ENCODE measurements around the gene MROH2A.

Gene MROH2A

DNA sequence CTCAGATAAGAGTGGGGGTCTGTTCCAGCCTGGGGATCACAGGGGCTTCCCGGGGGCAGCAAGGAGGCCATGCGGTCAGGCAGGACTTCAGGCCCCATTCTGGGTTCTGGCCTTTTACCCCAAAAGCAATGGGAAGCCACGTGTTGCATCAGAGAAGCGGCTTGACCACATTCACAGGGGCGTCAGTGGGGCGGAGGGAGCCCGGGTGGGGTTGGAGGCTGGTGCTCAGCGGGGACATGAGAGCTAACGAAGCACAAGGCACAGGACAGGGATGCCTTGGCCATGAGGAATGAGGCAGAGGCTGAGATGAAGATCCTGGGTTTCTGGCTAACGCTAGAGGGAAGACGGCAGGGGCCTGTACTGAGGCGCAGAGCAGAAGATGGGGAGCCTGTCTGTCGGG is 70.1 kb downstream of the MROH2A start:
- no peak for ATAC-seq
- TF ChIP-seq, protein P1, sequence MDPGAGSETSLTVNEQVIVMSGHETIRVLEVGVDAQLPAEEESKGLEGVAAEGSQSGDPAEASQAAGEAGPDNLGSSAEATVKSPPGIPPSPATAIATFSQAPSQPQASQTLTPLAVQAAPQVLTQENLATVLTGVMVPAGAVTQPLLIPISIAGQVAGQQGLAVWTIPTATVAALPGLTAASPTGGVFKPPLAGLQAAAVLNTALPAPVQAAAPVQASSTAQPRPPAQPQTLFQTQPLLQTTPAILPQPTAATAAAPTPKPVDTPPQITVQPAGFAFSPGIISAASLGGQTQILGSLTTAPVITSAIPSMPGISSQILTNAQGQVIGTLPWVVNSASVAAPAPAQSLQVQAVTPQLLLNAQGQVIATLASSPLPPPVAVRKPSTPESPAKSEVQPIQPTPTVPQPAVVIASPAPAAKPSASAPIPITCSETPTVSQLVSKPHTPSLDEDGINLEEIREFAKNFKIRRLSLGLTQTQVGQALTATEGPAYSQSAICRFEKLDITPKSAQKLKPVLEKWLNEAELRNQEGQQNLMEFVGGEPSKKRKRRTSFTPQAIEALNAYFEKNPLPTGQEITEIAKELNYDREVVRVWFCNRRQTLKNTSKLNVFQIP (CRISPR knock-in tag; IDR thresholded peaks at IDR 0.05; ENCODE audit: borderline replicate concordance, low read depth) = no peak
- TF ChIP-seq, protein P2, sequence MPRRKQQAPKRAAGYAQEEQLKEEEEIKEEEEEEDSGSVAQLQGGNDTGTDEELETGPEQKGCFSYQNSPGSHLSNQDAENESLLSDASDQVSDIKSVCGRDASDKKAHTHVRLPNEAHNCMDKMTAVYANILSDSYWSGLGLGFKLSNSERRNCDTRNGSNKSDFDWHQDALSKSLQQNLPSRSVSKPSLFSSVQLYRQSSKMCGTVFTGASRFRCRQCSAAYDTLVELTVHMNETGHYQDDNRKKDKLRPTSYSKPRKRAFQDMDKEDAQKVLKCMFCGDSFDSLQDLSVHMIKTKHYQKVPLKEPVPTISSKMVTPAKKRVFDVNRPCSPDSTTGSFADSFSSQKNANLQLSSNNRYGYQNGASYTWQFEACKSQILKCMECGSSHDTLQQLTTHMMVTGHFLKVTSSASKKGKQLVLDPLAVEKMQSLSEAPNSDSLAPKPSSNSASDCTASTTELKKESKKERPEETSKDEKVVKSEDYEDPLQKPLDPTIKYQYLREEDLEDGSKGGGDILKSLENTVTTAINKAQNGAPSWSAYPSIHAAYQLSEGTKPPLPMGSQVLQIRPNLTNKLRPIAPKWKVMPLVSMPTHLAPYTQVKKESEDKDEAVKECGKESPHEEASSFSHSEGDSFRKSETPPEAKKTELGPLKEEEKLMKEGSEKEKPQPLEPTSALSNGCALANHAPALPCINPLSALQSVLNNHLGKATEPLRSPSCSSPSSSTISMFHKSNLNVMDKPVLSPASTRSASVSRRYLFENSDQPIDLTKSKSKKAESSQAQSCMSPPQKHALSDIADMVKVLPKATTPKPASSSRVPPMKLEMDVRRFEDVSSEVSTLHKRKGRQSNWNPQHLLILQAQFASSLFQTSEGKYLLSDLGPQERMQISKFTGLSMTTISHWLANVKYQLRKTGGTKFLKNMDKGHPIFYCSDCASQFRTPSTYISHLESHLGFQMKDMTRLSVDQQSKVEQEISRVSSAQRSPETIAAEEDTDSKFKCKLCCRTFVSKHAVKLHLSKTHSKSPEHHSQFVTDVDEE (CRISPR knock-in tag; IDR thresholded peaks at IDR 0.05) = no peak
- TF ChIP-seq ZNF70 (CRISPR knock-in tag; IDR thresholded peaks at IDR 0.05) = no peak
- TF ChIP-seq ZNF8 (CRISPR knock-in tag; IDR thresholded peaks at IDR 0.05) = no peak
- no peak for TF ChIP-seq SNAI2 (CRISPR knock-in tag; IDR thresholded peaks at IDR 0.05)
- no peak for TF ChIP-seq ISL1 (CRISPR knock-in tag; IDR thresholded peaks at IDR 0.05)
- no peak for TF ChIP-seq CSDC2 (CRISPR knock-in tag; IDR thresholded peaks at IDR 0.05)
- TF ChIP-seq, protein P3, sequence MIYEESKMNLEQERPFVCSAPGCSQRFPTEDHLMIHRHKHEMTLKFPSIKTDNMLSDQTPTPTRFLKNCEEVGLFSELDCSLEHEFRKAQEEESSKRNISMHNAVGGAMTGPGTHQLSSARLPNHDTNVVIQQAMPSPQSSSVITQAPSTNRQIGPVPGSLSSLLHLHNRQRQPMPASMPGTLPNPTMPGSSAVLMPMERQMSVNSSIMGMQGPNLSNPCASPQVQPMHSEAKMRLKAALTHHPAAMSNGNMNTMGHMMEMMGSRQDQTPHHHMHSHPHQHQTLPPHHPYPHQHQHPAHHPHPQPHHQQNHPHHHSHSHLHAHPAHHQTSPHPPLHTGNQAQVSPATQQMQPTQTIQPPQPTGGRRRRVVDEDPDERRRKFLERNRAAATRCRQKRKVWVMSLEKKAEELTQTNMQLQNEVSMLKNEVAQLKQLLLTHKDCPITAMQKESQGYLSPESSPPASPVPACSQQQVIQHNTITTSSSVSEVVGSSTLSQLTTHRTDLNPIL (CRISPR knock-in tag; IDR thresholded peaks at IDR 0.05; ENCODE audit: low read depth) = no peak
- TF ChIP-seq ESRRG (CRISPR knock-in tag; IDR thresholded peaks at IDR 0.05) = no peak
- TF ChIP-seq ZC3H10 (CRISPR knock-in tag; IDR thresholded peaks at IDR 0.05) = no peak

DNA sequence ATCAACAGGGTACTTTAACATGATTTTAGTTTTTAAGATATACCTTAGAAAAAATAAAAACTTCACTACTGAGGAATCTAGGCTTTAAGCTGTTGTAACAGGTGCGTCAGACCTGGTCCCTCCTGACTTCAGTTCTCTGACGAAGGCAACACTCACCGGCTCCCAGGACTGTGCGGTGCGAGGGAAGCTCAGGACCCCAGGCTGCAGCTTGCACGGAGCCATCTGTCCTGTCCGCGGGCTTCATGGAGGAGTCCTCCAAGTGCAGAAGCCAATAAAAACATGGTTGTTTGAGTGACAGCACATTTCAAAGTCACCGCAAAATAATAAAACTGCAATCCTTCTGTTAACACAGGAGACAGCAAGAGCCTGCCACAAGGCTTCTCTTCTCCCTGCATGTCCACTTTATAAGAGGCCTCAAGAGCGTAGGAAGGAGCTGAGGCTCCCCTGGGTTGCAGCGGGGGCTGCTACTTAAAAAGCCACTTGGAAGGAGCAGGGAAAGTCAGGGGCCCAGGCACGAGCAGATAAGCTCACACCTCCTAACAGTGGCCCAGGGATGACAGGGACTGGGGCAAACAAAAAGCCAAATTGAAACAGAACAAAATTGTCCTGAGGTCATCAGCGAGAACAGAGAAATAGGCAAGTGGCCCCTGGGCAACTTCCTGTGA is 71.6 kb downstream of the MROH2A start:
- TF ChIP-seq CSDC2 (CRISPR knock-in tag; IDR thresholded peaks at IDR 0.05) = no peak
- no peak for TF ChIP-seq ZNF565 (CRISPR knock-in tag; conservative IDR thresholded peaks at IDR 0.05; ENCODE audit: low read depth)
- no peak for TF ChIP-seq ZNF8 (CRISPR knock-in tag; IDR thresholded peaks at IDR 0.05)
- no peak for TF ChIP-seq BACH2 (CRISPR knock-in tag; IDR thresholded peaks at IDR 0.05; ENCODE audit: borderline replicate concordance)
- no peak for TF ChIP-seq ARNTL (CRISPR knock-in tag; IDR thresholded peaks at IDR 0.05; ENCODE audit: borderline replicate concordance, low read depth)
- TF ChIP-seq ZFP30 (CRISPR knock-in tag; IDR thresholded peaks at IDR 0.05) = no peak
- no peak for TF ChIP-seq PPARA (CRISPR knock-in tag; IDR thresholded peaks at IDR 0.05; ENCODE audit: borderline replicate concordance)
- TF ChIP-seq TOX (CRISPR knock-in tag; IDR thresholded peaks at IDR 0.05; ENCODE audit: borderline replicate concordance) = no peak
- TF ChIP-seq, protein P4, sequence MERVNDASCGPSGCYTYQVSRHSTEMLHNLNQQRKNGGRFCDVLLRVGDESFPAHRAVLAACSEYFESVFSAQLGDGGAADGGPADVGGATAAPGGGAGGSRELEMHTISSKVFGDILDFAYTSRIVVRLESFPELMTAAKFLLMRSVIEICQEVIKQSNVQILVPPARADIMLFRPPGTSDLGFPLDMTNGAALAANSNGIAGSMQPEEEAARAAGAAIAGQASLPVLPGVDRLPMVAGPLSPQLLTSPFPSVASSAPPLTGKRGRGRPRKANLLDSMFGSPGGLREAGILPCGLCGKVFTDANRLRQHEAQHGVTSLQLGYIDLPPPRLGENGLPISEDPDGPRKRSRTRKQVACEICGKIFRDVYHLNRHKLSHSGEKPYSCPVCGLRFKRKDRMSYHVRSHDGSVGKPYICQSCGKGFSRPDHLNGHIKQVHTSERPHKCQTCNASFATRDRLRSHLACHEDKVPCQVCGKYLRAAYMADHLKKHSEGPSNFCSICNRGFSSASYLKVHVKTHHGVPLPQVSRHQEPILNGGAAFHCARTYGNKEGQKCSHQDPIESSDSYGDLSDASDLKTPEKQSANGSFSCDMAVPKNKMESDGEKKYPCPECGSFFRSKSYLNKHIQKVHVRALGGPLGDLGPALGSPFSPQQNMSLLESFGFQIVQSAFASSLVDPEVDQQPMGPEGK (CRISPR knock-in tag; IDR thresholded peaks at IDR 0.05; ENCODE audit: borderline replicate concordance) = no peak
- TF ChIP-seq OSR1 (CRISPR knock-in tag; IDR thresholded peaks at IDR 0.05) = no peak
- no peak for TF ChIP-seq ZNF70 (CRISPR knock-in tag; IDR thresholded peaks at IDR 0.05)
- TF ChIP-seq RARB (CRISPR knock-in tag; IDR thresholded peaks at IDR 0.05) = no peak
- TF ChIP-seq ESRRG (CRISPR knock-in tag; IDR thresholded peaks at IDR 0.05) = no peak
- TF ChIP-seq, protein P3 (CRISPR knock-in tag; IDR thresholded peaks at IDR 0.05; ENCODE audit: low read depth) = no peak
- no peak for TF ChIP-seq ZFP3 (CRISPR knock-in tag; IDR thresholded peaks at IDR 0.05)
- no peak for TF ChIP-seq SNAI2 (CRISPR knock-in tag; IDR thresholded peaks at IDR 0.05)
- TF ChIP-seq, protein P2 (CRISPR knock-in tag; IDR thresholded peaks at IDR 0.05) = no peak
- TF ChIP-seq GLIS3 (CRISPR knock-in tag; IDR thresholded peaks at IDR 0.05) = no peak
- TF ChIP-seq, protein P1 (CRISPR knock-in tag; IDR thresholded peaks at IDR 0.05; ENCODE audit: borderline replicate concordance, low read depth) = no peak
- TF ChIP-seq, protein P5, sequence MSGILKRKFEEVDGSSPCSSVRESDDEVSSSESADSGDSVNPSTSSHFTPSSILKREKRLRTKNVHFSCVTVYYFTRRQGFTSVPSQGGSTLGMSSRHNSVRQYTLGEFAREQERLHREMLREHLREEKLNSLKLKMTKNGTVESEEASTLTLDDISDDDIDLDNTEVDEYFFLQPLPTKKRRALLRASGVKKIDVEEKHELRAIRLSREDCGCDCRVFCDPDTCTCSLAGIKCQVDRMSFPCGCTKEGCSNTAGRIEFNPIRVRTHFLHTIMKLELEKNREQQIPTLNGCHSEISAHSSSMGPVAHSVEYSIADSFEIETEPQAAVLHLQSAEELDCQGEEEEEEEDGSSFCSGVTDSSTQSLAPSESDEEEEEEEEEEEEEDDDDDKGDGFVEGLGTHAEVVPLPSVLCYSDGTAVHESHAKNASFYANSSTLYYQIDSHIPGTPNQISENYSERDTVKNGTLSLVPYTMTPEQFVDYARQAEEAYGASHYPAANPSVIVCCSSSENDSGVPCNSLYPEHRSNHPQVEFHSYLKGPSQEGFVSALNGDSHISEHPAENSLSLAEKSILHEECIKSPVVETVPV (CRISPR knock-in tag; IDR thresholded peaks at IDR 0.05) = no peak

More for the DNA sequence above, 71.6 kb downstream of the MROH2A start:
- no peak for ATAC-seq

All from SK-N-SH treated with all-trans-retinoic acid at 6 μM for 48 hours (cell line).